DOHH2 (cell line): Measurements from ENCODE around the gene LZTR1.
"Not testable (repeated sequence)": the region's sequence is repeated elsewhere in the genome, so short reads cannot be mapped to it uniquely, and the experiment has no call there.

ENCODE experiments used
- H3F3A ChIP-seq: fragments of 200-600 bp; sonication (generic), shearing (Covaris generic); 2 replicates; pipeline ENCODE4 v1.6.0; 2016; ENCODE audit warnings: antibody characterized with exemption, mild to moderate bottlenecking; ENCODE audit not compliant: control insufficient read depth, insufficient read depth
- H3K27ac ChIP-seq: fragments of 200-600 bp; sonication (generic); 2 replicates; pipeline ENCODE4 v1.5.1; 2014; ENCODE audit warnings: low read depth, mild to moderate bottlenecking, low read length, moderate library complexity
- H3K27me3 ChIP-seq: fragments of 200-600 bp; sonication (generic); 2 replicates; pipeline ENCODE4 v1.6.1; 2014; ENCODE audit warnings: mild to moderate bottlenecking, low read length, mixed read lengths; ENCODE audit not compliant: control insufficient read depth
- H3K36me3 ChIP-seq: fragments of 200-600 bp; sonication (generic); 2 replicates; pipeline ENCODE4 v1.6.1; 2014; ENCODE audit warnings: mild to moderate bottlenecking, low read length, moderate library complexity, mixed read lengths; ENCODE audit not compliant: control insufficient read depth
- H3K4me1 ChIP-seq: fragments of 200-600 bp; sonication (generic); 2 replicates; pipeline ENCODE4 v1.6.1; 2014; ENCODE audit warnings: mild to moderate bottlenecking, low read length, mixed read lengths; ENCODE audit not compliant: control insufficient read depth
- H3K4me2 ChIP-seq: fragments of 200-600 bp; sonication (generic); 2 replicates; pipeline ENCODE4 v1.6.0; 2014; ENCODE audit warnings: mild to moderate bottlenecking, low read length, moderate library complexity
- H3K4me3 ChIP-seq: fragments of 200-600 bp; sonication (generic); 2 replicates; pipeline ENCODE4 v1.5.1; 2014; ENCODE audit warnings: mild to moderate bottlenecking, low read length, mixed read lengths
- H3K79me2 ChIP-seq: fragments of 200-600 bp; sonication (generic); 2 replicates; pipeline ENCODE4 v1.6.1; 2014; ENCODE audit warnings: mild to moderate bottlenecking, low read length, mixed read lengths; ENCODE audit not compliant: control insufficient read depth
- H3K9me2 ChIP-seq: fragments of 200-600 bp; sonication (generic); replicated peaks from 2 replicates; pipeline ENCODE4 v1.6.1; 2014; ENCODE audit warnings: mild to moderate bottlenecking, low read length, mixed read lengths; ENCODE audit not compliant: control insufficient read depth
- H3K9me3 ChIP-seq: fragments of 200-600 bp; sonication (generic); 2 replicates; pipeline ENCODE4 v1.6.1; 2014; ENCODE audit warnings: antibody characterized with exemption, low read length, mixed read lengths; ENCODE audit not compliant: control insufficient read depth, insufficient read depth
- H4K20me1 ChIP-seq: fragments of 200-600 bp; sonication (generic); 2 replicates; pipeline ENCODE4 v1.6.0; 2014; ENCODE audit warnings: low read depth, mild to moderate bottlenecking, antibody characterized with exemption, low read length, moderate library complexity; ENCODE audit not compliant: control insufficient read depth, insufficient read depth
- EZH2phosphoT487 ChIP-seq: fragments of 200-600 bp; sonication (generic); IDR thresholded peaks from 2 replicates; pipeline ENCODE4 v1.6.1; 2017; ENCODE audit warnings: borderline replicate concordance, mild to moderate bottlenecking, antibody characterized with exemption, low read length, moderate library complexity, mixed read lengths
- TF ChIP-seq, protein P1 (sequence below): fragments of 200-600 bp; sonication (generic); IDR thresholded peaks from one replicate; pipeline ENCODE4 v1.5.1; 2014; ENCODE audit warnings: antibody characterized with exemption, mild to moderate bottlenecking, low read depth, low read length; ENCODE audit not compliant: poor library complexity, severe bottlenecking

LZTR1 gene

DNA sequence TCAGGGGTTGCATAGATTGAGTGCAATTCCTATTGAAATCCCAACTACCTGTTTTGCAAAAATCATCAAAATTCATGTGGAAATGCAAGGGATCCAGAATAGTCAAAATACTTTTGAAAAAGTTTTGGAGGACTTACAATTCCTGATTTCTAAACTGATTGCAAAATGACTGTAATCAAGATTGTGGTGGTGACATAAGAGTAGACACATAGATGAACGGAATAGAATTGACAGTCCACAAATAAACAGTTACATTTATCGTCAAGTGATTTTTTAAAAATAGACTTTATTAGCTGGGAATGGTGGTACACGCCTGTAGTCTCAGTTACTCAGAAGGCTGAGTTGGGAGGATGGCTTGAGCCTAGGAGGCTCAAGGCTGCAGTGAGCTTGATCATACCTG lies 52.9 kb downstream of the LZTR1 start:
- Histone ChIP-seq H3K27me3 (peaks cover 11% of the 10 kb centered on the region), H3K9me3 (no peaks in the 10 kb centered on the region), H3K79me2 (no peaks in the 10 kb centered on the region), H3F3A (no peaks in the 10 kb centered on the region), H3K4me2 (no peak overlapping the region), H3K4me1 (no peaks in the 10 kb centered on the region), H3K9me2 (no peaks in the 10 kb centered on the region), H4K20me1 (no peaks in the 10 kb centered on the region), H3K36me3 (no peaks in the 10 kb centered on the region), H3K4me3 (no peak overlapping the region), H3K27ac (no peak overlapping the region)
- TF ChIP-seq, protein P1, sequence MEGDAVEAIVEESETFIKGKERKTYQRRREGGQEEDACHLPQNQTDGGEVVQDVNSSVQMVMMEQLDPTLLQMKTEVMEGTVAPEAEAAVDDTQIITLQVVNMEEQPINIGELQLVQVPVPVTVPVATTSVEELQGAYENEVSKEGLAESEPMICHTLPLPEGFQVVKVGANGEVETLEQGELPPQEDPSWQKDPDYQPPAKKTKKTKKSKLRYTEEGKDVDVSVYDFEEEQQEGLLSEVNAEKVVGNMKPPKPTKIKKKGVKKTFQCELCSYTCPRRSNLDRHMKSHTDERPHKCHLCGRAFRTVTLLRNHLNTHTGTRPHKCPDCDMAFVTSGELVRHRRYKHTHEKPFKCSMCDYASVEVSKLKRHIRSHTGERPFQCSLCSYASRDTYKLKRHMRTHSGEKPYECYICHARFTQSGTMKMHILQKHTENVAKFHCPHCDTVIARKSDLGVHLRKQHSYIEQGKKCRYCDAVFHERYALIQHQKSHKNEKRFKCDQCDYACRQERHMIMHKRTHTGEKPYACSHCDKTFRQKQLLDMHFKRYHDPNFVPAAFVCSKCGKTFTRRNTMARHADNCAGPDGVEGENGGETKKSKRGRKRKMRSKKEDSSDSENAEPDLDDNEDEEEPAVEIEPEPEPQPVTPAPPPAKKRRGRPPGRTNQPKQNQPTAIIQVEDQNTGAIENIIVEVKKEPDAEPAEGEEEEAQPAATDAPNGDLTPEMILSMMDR, result no peak
- TF ChIP-seq EZH2phosphoT487, result no peak

DNA sequence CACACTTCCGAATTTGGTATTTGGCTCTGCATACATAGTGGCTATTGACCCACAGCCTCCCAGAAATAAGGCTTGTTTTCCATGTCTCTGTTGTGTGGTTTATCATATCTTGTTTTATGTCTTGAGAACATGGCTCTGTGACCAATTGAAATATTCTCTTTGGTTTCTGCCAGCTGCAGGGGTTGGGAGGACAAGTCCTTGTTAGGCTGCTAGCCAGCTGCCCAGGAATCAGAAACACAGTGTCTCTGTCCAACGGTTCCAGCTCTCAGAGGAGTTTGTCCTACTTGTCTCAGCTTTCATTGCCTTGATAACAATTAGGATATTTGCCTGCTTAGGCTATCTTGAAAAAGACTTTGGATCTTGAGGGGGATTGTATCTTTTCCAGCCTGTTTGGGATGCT lies 56.3 kb downstream of the LZTR1 start:
- TF ChIP-seq EZH2phosphoT487, result no peak
- TF ChIP-seq, protein P1, result no peak
- H3K4me1 ChIP-seq, result no peaks in the 10 kb centered on the region
- H3F3A ChIP-seq, result no peaks in the 10 kb centered on the region
- no peaks in the 10 kb centered on the region for H3K79me2 ChIP-seq
- peaks cover 11% of the 10 kb centered on the region; the same call in 1 of the 2 replicates for H3K27me3 ChIP-seq
- H4K20me1 ChIP-seq, result no peaks in the 10 kb centered on the region
- no peaks in the 10 kb centered on the region for H3K9me3 ChIP-seq
- no peak overlapping the region for H3K4me3 ChIP-seq
- H3K36me3 ChIP-seq, result no peaks in the 10 kb centered on the region
- no peak overlapping the region for H3K4me2 ChIP-seq
- no peak overlapping the region for H3K27ac ChIP-seq
- H3K9me2 ChIP-seq, result no peaks in the 10 kb centered on the region

DNA sequence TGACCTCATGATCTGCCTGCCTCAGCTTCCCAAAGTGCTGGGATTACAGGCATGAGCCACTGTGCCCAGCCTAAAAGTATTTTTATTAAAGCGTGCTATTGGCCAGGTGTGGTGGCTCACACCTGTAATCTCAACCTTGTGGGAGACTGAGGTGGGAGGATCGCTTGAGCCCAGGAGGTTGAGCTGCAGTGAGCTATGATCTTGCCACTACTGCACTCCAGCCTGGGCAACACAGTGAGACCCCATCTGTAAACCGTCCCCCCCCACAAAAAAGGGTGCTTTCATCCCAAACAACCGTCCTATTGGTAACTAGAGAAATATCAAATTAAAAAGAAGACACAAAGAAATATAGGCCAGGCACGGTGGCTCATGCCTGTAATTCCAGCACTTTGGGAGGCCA lies 57.1 kb downstream of the LZTR1 start:
- H3K4me3 ChIP-seq, H3K9me2 ChIP-seq, H3K79me2 ChIP-seq, H3K36me3 ChIP-seq, H3F3A ChIP-seq, H3K27ac ChIP-seq, H4K20me1 ChIP-seq, H3K4me1 ChIP-seq, H3K4me2 ChIP-seq, H3K9me3 ChIP-seq: not testable (repeated sequence)
- peaks cover 11% of the 10 kb centered on the region; the same call in 1 of the 2 replicates for H3K27me3 ChIP-seq

DNA sequence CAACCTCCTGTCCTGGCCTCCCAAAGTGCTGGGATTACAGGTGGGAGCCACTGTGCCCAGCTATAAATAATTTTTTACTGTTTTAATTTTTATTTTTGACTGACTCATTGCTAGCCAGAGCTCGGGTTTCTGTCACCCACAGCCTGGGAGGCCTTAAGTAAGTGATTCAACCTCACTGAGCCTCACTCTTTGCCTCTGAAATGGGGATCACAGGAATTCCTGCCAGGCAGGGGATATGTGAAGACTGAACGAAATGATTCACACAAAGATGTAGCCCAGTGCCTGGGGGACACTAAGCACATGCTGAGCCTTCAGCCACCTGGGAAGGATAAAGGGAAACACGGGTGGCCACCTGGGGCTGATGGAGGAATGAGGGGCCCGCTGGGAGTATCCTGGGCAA lies 59.8 kb downstream of the LZTR1 start:
- H3K27ac ChIP-seq, result no peak overlapping the region
- H3K79me2 ChIP-seq, result no peaks in the 10 kb centered on the region
- H3F3A ChIP-seq, result no peaks in the 10 kb centered on the region

More for the DNA sequence above, 59.8 kb downstream of the LZTR1 start:
- Histone ChIP-seq H3K36me3 (no peaks in the 10 kb centered on the region), H3K4me2 (no peak overlapping the region), H3K27me3 (peaks cover 18% of the 10 kb centered on the region), H3K9me3 (no peaks in the 10 kb centered on the region), H3K4me3 (no peak overlapping the region), H3K4me1 (peaks cover 10% of the 10 kb centered on the region), H4K20me1 (no peaks in the 10 kb centered on the region), H3K9me2 (no peaks in the 10 kb centered on the region)
- TF ChIP-seq EZH2phosphoT487, result no peak
- TF ChIP-seq, protein P1, result no peak
